IPS-18a (cell line): ENCODE measurements around the gene PTPMT1.
"Not testable (repeated sequence)": the region's sequence is repeated elsewhere in the genome, so short reads cannot be mapped to it uniquely, and the experiment has no call there.

ENCODE experiments used
- H3K27ac ChIP-seq: one replicate; pipeline ENCODE4 v1.5.1; 2013; ENCODE audit warnings: low read length
- H3K27me3 ChIP-seq: one replicate; pipeline ENCODE4 v1.6.1; 2013; ENCODE audit warnings: mild to moderate bottlenecking, low read length; ENCODE audit not compliant: control insufficient read depth, insufficient read depth
- H3K36me3 ChIP-seq: one replicate; pipeline ENCODE4 v1.6.1; 2013; ENCODE audit warnings: low read depth, low read length; ENCODE audit not compliant: control insufficient read depth
- H3K4me1 ChIP-seq: one replicate; pipeline ENCODE4 v1.6.1; 2013; ENCODE audit warnings: low read depth, low read length; ENCODE audit not compliant: control insufficient read depth
- H3K4me3 ChIP-seq: one replicate; pipeline ENCODE4 v1.5.1; 2013; ENCODE audit warnings: low read length
- H3K9ac ChIP-seq: one replicate; pipeline ENCODE4 v1.6.1; 2013; ENCODE audit warnings: mild to moderate bottlenecking, low read length, moderate library complexity
- H3K9me3 ChIP-seq: one replicate; pipeline ENCODE4 v1.6.1; 2013; ENCODE audit warnings: low read depth, low read length; ENCODE audit not compliant: control insufficient read depth

Gene PTPMT1

GRCh38 chr11:47565340-47566148, at the start of gene PTPMT1:
Gene PTPMT1, plus strand, starts transcription at chr11:47565599. Its CDS starts 24 bp downstream, at chr11:47565623.
- H3K9me3 ChIP-seq: no peaks in the 10 kb centered on the region
- H3K4me3 ChIP-seq: peak within 1 kb of the TSS; percentile 94
- peak within 1 kb of the TSS; percentile 67 for H3K27ac ChIP-seq
- no peaks in the 10 kb centered on the region for H3K27me3 ChIP-seq
- H3K36me3 ChIP-seq: peaks cover 11% of the 10 kb centered on the region
- H3K9ac ChIP-seq: peak within 1 kb of the TSS; percentile 94
- no peaks in the 10 kb centered on the region for H3K4me1 ChIP-seq

- no peak overlapping the region for H3K9ac ChIP-seq
- no peaks in the 10 kb centered on the region for H3K27me3 ChIP-seq
- no peak overlapping the region for H3K4me3 ChIP-seq
- no peak overlapping the region for H3K27ac ChIP-seq
- H3K36me3 ChIP-seq: no peaks in the 10 kb centered on the region
- peaks cover 9% of the 10 kb centered on the region for H3K4me1 ChIP-seq
- H3K9me3 ChIP-seq: no peaks in the 10 kb centered on the region
Observed at GRCh38 chr11:47516155-47516554, 49.2 kb upstream of the PTPMT1 start.

DNA sequence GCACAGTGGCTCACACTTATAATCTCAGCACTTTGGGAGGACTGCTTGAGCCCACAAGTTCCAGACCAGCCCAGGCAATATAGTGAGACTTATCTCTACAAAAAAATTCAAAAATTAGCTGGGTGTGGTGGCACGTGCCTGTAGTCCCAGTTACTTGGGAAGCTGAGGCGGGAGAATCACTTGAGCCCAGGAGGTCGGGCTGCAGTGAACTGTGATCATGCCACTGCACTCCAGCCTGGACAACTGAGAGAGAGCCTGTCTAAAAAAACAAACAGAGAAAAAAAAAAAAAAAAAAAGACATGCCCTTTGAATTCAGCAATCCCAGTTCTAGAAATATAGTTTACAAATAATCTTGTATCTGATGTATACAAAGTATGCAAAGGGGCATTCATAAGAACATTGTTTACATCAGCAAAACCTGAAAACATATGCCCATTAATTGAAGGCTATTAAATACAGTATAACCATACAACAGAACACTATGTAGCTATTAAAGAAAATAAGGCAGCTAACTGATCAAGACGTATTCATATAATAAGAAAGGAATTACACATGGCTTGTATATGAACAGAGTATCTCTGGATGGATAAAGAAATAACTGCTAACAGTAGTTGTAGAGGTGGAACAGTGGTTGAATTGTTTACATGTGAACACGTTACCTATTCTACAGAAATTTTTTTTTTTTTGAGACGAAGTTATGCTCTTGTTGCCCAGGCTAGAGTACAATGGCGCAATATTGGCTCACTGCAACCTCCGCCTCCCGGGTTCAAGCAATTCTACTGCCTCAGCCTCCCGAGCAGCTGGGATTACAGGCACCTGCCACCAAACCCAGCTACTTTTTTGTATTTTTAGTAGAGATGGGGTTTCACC, 48.2 kb upstream of the PTPMT1 start:
- Histone ChIP-seq H3K4me1 (peaks cover 9% of the 10 kb centered on the region), H3K36me3 (no peaks in the 10 kb centered on the region), H3K9ac (no peak overlapping the region), H3K9me3 (no peaks in the 10 kb centered on the region), H3K27me3 (no peaks in the 10 kb centered on the region), H3K27ac (no peak overlapping the region), H3K4me3 (no peak overlapping the region)

DNA sequence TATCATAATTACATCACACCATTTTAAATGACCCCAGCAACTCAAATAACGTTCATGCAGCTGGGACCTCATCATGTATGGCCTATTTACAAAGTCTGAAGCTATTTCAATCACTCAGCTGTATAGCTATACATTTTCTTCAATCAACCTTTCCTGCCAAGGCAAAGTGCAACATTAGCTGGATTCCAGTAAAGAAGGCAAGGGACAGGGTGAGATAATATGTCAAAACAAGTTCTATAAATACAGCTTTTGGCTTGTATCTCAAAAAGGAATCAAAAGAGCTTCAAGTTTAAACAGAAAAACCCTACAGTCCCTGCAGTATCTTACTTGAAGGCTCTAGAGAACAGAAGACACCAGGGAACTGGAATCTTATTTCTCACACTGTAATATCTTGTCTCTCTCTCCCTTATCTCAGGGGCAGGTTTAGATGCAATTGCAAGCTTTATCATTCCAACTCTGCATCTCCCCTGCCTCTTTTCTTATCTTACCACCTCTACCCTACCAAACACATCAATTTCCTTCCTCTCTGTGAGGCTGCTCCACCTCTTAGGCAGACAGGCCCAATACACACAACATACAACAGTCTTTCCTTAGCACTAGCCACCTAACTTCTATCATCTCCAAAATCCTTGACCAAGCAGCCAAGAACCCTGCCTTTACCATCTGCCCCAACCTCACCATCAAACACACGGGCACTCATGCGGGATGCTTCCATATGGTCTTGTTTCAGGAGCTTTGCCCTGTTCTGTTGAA, 47.0 kb upstream of the PTPMT1 start:
- Histone ChIP-seq H3K27ac (no peak overlapping the region), H3K4me1 (peaks cover 7% of the 10 kb centered on the region), H3K9me3 (no peaks in the 10 kb centered on the region), H3K4me3 (no peak overlapping the region), H3K27me3 (no peaks in the 10 kb centered on the region), H3K36me3 (no peaks in the 10 kb centered on the region), H3K9ac (no peak overlapping the region)

DNA sequence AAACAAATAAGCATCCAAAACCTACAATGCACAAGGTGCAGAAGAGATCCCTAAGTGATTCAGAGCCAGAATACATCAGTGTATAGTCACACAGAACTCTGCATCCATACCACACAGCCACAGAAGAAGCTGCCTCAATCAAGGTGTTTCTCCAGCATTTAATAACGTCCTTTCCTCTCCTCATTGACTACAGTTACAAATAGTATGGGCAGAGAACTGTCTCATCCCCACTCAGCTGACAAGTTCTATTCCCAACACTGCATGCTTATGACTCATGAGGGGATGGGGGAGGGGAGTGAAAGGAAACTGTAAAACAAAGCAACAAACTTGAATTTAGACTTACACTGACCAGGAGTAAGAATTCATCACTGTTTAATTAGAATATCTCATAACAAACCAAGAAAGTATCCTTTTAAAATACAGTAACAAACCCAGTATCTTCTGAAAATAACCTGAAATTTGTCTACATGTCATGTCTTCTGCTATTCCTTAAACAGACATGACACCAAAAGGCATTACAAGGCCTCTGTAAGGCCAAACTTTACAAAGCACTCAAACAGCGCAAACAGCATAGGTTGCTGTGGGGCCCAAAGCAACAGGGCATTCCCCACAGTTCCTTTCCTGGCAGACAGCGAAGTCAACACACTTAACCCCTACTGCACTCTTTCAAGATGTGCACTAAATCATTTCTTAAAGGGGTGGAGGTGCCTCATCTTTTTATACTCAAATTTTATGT, 41.7 kb upstream of the PTPMT1 start:
- H3K27ac ChIP-seq: no peak overlapping the region
- no peaks in the 10 kb centered on the region for H3K36me3 ChIP-seq
- H3K9me3 ChIP-seq: no peaks in the 10 kb centered on the region
- H3K4me3 ChIP-seq: no peak overlapping the region
- H3K4me1 ChIP-seq: peaks cover 24% of the 10 kb centered on the region
- H3K27me3 ChIP-seq: no peaks in the 10 kb centered on the region
- no peak overlapping the region for H3K9ac ChIP-seq

DNA sequence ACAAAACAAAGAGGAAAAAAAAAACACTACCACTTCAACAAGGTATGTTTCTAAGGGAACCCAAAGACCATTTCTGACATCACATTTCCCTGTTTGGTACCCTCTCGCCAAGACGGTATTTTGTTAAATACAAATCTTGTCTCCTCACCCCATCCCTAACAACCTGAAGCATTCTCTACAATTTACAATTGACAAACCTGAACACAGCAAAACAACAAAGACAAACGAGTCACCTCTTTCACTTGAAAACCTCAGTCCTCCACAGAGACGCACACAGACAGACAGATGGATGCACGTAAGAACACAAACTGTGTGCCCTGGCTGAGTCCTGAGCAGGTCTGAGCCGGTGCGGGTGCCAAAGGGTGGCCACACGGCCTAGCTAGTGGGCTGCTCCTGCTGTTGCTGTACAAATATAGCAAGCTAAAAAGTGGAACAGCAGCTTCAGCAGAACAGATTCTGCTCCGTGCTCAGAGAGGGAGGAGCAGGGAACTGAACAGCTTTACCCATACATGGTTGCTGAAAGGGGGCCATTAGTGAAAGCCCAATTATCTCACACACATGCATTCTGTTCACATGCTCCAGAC, 41.0 kb upstream of the PTPMT1 start:
- H3K36me3 ChIP-seq: no peaks in the 10 kb centered on the region
- no peak overlapping the region for H3K4me3 ChIP-seq
- no peaks in the 10 kb centered on the region for H3K27me3 ChIP-seq
- peaks cover 24% of the 10 kb centered on the region for H3K4me1 ChIP-seq
- H3K9me3 ChIP-seq: no peaks in the 10 kb centered on the region
- H3K9ac ChIP-seq: no peak overlapping the region
- H3K27ac ChIP-seq: no peak overlapping the region

DNA sequence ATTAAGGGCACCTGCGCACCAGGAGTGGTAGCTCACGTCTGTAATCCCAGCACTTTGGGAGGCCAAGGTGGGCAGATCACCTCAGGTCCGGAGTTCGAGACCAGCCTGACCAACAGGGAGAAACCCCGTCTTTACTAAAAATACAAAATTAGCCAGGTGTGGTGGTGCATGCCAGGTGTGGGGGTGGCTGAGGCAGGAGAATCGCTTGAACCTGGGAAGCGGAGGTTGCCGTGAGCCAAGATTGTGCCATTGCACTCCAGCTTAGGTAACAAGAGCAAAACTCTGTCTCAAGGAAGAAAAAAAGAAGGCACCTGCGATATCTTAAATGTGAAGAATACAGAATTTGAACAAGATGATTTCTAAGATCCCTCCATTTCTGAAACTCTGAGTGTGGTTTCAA, 39.4 kb upstream of the PTPMT1 start:
- not testable (repeated sequence) for H3K9me3 ChIP-seq, H3K9ac ChIP-seq, H3K27ac ChIP-seq, H3K4me3 ChIP-seq, H3K36me3 ChIP-seq, H3K27me3 ChIP-seq
- peaks cover 24% of the 10 kb centered on the region for H3K4me1 ChIP-seq

- no peaks in the 10 kb centered on the region for H3K27me3 ChIP-seq
- peaks cover 24% of the 10 kb centered on the region for H3K4me1 ChIP-seq
- peaks cover 5% of the 10 kb centered on the region for H3K36me3 ChIP-seq
- no peaks in the 10 kb centered on the region for H3K9me3 ChIP-seq
- no peak overlapping the region for H3K27ac ChIP-seq
- H3K9ac ChIP-seq: no peak overlapping the region
- no peak overlapping the region for H3K4me3 ChIP-seq
Observed at GRCh38 chr11:47527186-47527585, 38.2 kb upstream of the PTPMT1 start.

DNA sequence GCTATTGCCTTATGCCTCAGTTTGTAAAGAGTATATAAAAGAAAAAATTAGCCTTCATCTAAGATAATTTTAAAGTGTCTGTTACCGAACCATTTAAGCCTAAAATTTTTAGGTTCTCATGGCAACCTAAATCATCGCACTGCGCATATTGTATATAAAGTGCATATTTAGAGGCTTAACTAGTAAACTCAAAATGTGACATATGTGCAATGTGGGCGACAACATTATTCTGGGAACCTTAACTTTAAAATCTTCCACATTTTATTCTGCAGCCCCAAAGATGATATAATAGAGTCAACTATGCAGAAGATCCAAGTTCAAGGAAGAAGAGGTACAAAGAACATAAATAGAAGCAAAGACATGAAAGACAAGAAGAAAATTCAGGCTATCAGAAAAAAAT, 35.4 kb upstream of the PTPMT1 start:
- no peak overlapping the region for H3K4me3 ChIP-seq
- H3K36me3 ChIP-seq: peaks cover 5% of the 10 kb centered on the region
- no peak overlapping the region for H3K9ac ChIP-seq
- H3K27ac ChIP-seq: no peak overlapping the region
- peaks cover 14% of the 10 kb centered on the region for H3K4me1 ChIP-seq
- H3K9me3 ChIP-seq: no peaks in the 10 kb centered on the region
- H3K27me3 ChIP-seq: no peaks in the 10 kb centered on the region

DNA sequence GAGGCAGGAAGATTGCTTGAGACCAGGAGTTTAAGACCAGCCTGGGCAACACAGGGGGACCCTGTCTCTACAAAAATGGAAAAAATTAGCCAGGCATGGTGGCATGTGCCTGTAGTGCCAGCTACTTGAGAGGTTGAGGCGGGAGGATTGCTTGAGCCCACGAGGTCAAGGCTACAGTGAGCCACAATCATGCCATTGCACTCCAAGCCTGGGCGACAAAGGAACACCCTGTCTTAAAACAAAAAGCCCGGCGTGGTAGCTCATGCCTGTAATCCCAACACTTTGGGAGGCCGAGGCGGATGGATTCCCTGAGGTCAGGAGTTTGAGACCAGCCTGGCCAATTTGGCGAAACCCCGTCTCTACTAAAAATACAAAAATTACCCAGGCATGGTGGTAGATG, 34.7 kb upstream of the PTPMT1 start:
- not testable (repeated sequence) for H3K4me3 ChIP-seq, H3K27me3 ChIP-seq, H3K9ac ChIP-seq, H3K4me1 ChIP-seq, H3K27ac ChIP-seq, H3K9me3 ChIP-seq, H3K36me3 ChIP-seq
